ENCODE measurements around the gene UBQLN1.

The UBQLN1 gene

DNA sequence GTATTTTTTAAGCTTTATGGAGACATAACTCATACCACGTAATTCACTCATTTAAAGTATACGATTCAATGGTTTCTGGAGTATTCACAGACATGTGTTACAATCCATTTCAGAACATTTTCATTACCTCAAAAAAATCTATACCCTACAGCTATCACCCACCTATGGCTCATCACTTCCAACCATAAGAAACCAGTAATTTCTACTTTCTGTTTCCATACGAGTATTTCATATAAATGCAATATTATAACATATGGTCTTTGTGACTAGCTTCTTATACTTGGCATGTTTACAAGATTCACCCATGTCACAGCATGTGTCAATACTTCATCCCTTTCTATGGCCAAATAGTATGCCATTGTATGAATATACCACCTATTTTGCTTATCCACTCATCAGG, 18.8 kb downstream of the UBQLN1 start:
- no peak for DNase-seq (ENCODE audit: low read depth in 2 of 2)

- DNase-seq (ENCODE audit: low read depth in 2 of 2): no peak
Measured at GRCh38 chr9:83681490-83681889, 26.3 kb downstream of the UBQLN1 start.

DNA sequence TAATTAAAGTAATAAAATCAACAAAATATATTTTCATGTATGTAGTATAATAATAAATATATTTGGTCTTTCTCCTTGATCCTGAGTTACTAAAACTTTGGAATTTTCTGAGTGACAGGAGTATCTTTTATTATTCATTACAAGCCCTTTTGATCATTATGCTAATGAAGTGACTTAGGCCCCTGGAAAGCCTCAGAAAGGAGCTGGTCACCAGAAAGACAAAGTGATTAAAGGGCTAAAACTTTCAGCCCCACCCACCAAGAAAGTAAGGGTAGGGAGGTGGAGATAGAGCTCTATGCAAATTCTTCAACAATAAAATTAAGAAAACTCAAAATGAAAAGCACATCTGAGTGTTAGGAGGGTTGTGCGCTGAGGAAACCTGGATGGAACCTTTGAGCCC, 27.5 kb downstream of the UBQLN1 start:
- no peak for DNase-seq (ENCODE audit: low read depth in 2 of 2)

DNA sequence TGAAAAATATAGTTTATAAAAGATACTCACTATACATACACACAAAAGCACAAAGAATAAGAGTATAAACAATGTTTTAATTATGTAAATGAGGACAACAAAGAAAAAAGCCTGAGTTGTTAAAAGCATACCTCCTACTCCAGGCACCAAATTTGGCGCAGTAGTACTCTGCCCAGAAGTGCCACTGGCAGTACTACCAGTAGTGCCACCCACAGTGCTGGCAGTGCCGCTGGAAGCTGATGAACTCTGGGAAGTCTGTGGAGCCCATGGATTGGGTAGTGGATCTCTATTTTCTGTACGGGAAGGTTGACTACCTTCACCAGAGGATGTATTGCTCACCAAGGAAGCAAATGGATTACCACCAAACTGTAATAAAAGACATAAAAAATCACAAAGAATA, 30.2 kb downstream of the UBQLN1 start:
- no peak for DNase-seq (ENCODE audit: low read depth in 2 of 2)

DNA sequence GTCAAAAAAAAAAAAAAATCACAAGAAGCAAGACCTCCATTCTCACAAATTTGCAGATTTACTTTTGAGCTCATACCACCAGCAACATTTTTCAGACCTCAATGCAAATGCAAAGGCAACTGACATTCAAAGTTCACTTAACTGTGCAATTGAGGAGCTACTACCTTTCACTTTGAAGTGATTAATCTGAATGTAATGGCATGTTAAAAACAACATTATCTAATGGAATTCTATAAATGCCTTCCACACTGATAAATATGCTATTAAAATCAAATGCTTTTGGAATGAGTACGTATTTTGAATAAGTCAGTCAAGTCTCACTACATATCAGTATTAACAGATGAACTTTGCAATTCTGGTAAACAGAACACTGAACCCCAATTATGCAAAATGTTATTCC, 32.3 kb downstream of the UBQLN1 start:
- DNase-seq (ENCODE audit: low read depth in 2 of 2): no peak

DNA sequence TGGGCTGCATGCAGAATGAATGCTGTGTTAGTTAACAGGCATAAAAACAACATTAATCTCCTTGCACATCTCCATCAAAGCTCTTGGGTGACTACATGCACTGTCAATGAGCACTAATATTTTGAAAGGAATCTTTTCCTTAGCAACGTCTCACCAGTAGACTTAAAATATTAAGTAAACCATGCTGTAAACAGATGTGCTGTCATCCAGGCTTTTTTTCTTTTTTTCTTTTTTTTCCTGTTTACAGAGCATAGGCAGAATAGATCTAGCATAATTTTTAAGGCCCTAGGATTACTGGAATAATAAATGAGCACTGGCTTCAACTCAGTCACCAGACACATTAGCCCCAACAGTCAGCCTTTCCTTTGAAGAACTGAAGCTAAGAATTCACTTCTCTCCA, 36.3 kb downstream of the UBQLN1 start:
- no peak for DNase-seq (ENCODE audit: low read depth in 2 of 2)

DNA sequence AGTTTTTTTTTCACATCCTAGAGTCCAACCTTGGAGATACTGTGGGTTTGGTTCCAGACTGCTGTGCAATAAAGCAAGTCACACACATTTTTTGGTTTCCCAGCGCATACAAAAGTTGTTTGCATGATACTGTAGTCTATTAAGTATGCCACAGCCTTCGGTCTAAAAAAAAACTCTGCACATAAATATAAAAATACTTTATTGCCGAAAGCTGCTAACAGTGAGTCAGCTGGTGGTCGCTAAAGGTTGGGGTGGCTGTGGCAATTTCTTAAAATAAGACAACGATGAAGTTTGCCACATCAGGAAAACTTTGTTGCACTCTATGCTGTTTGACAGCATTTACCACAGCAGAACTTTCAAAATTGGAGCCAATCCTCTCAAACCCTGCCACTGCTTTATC, 37.4 kb downstream of the UBQLN1 start:
- no peak for DNase-seq (ENCODE audit: low read depth in 2 of 2)

DNA sequence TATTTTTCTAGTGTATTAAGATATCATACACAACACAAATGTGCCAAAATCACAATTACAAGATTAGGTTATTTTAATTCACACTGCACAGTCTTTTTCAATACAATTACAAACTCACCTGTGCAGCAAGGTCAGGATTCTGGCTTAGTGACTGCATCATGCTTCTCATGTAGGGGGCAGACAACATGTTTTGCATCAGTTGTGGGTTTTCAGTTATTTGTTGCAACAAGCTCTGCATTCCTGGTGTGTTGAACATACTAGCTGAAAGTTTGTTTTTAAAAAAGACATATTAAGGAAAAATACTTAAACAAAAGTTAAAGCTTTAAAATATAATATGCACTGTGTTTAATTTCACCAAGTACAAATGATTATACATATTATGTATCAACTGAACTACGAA, 38.7 kb downstream of the UBQLN1 start:
- no peak for DNase-seq (ENCODE audit: low read depth in 2 of 2)

- no peak for DNase-seq (ENCODE audit: low read depth in 2 of 2)
Measured at GRCh38 chr9:83665580-83666200, 42.1 kb downstream of the UBQLN1 start.

DNA sequence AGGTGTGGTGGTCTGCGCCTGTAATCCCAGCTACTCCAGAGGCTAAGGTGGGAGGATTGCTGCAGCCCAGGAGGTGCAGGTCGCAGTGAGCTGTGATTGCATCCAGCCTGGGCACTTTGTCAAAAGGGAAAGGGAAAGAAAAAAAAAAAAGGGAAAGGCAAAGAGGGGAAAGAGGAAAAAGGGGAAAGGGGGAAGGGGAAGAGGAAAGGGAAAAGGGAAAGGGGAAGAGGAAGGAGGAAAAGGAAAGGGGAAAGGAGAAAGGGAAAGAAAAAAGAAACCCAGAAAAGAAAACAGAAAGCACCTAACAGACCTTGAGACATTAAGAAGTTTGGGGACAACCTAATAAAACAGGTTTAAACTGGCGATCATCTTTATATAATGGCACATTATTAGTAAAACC, 44.8 kb downstream of the UBQLN1 start:
- no peak for DNase-seq (ENCODE audit: low read depth in 2 of 2)

GRCh38 chr9:83656952-83657351, 50.8 kb downstream of the UBQLN1 start:
- no peak for DNase-seq (ENCODE audit: low read depth in 2 of 2)

DNA sequence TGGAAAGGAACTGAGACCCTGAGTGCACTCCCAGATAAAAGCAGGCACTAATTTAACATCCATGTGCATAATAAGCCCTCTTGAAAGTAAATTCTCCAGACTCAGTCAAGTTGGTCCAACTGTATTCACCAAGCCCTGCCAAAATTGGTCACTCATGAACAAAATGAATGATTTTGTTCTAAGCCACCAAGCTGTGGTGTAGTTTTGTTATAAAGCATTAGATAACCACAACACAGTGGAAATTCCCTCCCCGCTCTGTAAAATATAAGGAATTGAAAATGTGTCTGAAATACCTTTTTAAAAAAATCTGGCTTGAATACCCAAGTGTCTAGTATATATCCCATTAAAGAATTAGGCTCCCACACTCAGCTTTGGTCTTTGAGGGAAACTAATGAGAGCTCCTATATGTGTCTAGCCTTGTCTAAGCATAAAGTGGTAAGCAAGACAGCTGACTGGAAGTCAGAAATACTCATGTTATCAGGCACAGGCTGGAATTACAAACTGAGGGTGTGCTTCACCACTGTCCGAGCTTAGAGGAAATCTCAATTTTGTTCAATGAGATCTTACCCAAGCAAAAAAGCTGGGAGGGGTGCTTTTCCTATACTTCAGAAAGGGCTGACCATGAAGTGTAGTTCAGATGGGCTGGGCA, 51.6 kb downstream of the UBQLN1 start:
- DNase-seq (ENCODE audit: low read depth in 2 of 2): no peak

DNA sequence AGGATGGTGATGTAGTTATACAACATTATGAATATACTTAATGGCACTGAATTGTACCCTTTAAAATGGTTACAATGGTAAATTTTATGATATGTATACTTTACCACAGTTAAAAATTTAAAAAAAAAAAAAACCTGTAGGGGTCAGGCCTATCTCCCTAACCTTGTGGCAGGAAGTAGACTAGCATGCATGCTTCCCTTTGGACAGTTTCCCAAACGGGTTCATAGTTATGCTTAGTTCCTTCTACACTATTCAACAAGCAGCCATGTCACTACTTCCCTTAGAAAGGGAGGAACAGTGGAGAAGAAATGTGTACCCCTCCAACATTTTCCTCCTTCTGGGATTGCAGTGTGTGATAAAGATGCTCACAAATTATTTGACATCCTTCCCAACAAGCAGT, 52.3 kb downstream of the UBQLN1 start:
- no peak for DNase-seq (ENCODE audit: low read depth in 2 of 2)

- no peak for DNase-seq (ENCODE audit: low read depth in 2 of 2)
Measured at GRCh38 chr9:83652433-83652832, 55.3 kb downstream of the UBQLN1 start.

- no peak for DNase-seq (ENCODE audit: low read depth in 2 of 2)
Measured at GRCh38 chr9:83651558-83651957, 56.2 kb downstream of the UBQLN1 start.

DNA sequence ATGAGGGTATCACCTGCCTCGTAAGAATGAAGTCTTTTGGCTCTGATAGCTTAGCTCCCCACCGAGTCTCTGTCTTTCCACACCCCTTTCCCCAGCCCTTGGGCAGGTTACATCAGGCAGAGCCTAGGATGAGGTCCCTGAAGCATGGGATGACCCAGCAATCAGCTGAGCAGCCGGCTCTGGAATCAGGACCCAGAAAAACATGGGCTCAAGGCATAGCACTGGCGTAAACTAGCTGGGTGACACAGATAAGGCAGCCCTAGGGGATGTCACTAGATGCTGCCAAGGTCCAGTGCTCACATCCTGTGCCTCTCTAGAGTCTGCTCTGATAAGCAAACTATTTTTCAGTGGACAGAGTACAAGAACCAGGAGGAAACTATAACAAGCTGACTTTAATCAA, 58.2 kb downstream of the UBQLN1 start:
- no peak for DNase-seq (ENCODE audit: low read depth in 2 of 2)

DNA sequence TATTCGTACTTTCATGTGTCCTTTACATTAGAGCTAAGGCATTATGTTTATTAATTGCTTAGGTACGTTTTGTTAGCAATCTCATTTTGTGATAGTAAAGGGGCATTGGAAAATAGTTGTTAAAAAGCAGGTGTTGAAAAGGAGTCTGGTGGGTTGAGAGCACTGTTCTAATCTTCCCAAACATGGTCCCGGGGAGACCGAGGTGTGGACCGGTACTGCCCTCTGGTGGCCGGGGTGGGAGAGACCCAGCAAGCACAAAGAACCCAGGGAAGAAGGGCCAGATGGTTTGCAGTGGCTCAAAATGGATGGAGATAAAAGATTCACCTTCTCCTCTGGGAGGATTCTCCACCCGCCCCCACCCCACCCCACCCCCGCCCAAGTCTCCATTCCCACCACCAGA, 58.7 kb downstream of the UBQLN1 start:
- DNase-seq (ENCODE audit: low read depth in 2 of 2): peak; percentile 48 to 57

DNA sequence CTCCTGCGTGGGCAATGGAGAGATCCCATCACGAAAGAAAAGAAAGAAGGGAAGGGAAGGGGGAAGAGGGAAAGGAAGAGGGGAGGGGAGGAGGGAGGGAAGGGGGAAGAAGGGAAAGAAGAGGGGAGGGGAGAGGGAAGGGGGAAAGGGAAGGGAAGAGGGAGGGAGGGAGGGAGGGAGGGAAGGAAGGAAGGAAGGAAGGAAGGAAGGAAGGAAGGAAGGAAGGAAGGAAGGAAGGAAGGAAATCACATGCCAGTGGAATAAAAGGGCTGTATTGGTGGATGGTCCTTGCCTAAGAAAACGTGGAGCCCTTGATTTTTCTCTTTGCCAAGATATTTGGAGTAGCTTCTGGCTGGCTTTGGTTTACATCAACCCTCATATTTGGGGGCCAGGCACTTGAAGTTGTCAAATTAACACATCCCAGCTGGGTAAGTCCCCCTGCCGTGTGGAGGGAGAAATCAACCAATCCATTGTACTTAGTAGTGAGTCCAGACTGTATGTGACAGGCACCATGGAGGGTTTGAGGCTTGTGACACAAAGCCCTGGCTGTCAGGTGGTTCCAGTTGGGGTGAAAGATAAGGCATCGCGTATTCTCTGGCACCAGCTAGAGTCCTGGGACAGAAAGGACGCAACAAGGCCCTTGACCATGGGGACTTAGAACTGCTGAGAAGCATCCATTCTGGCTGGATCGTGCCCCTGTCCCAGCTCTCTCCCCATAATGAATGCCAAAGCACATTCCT, 61.1 kb downstream of the UBQLN1 start:
- no peak for DNase-seq (ENCODE audit: low read depth in 2 of 2)

DNA sequence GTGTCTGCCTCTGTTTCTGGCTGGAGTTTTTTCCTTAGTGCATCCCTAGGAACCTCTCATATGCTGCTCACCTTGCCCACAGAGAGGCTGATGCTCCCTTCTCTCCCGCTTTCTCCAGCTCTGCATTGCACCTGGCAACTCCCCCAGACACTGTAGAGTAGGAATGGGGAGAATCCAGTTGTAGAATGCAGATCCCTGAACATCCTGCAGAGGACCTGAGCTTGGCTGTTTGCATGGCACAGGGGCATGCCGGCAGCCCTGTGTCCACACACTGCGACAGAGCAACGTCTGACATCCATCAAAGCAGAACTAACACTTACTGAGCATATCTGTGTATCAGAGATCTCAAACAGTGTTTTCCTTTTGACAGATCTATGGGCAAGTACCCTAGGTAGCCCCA, 65.0 kb downstream of the UBQLN1 start:
- DNase-seq (ENCODE audit: low read depth in 2 of 2): no peak

DNA sequence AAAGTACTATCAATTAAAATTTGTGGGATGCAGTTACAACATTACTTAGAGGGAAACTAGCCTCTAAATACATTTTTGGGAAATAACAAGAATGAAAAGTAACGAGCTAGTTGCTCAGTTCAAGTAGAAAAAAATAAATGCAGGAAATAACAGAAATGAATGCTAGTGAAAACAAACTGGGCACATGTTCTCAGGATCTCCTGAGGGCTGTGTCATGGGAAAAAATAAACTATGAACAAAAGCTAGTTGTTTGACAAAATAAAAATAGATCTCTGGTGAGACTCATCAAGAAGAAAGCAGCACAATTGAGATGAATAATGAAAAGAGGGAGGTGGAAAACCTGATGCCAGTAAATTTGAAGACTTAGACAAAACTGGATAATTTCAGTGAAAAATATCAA, 68.5 kb downstream of the UBQLN1 start:
- no peak for DNase-seq (ENCODE audit: low read depth in 2 of 2)

- no peak for DNase-seq (ENCODE audit: low read depth in 2 of 2)
Measured at GRCh38 chr9:83637389-83637788, 70.4 kb downstream of the UBQLN1 start.

DNA sequence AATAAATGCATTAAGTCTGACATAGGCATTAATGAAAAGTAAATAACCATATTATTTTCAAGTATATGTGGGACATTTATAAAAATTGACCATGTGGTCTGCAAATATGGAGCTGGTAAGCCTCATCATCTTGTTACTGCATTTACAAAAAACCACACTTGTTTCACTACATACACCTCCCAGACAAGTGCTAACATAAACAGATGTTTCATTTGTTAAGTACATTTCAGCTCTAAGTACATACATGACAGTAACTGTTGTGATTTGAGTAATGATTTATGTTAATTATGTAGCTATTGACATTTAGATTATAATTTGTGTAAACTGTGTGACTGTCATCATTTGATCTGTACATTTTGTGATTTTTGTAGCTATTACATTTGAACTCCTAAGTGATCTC, 70.9 kb downstream of the UBQLN1 start:
- no peak for DNase-seq (ENCODE audit: low read depth in 2 of 2)

GRCh38 chr9:83633676-83634075, 74.1 kb downstream of the UBQLN1 start:
- no peak for DNase-seq (ENCODE audit: low read depth in 2 of 2)

All from stimulated activated CD8-positive, alpha-beta memory T cell treated with anti-CD3 and anti-CD28 coated beads, Interleukin-2, amount 100 ng/mL, for 1 hour (primary cell).